Vagina (tissue), 2 donors: ENCODE data around the gene ZNF180. TPM values are rescaled to one million over a fixed set of nuclear protein-coding genes. Genes with fewer than 3 reads are reported as not detected.

ENCODE experiments used
- DNase-seq, 2 donors: peaks; one replicate each; pipeline ENCODE4 v3.0.0-alpha.2; 2017; ENCODE audit errors: extremely low spot score in 2 of 2
- H3K27ac ChIP-seq: fragments of 200-600 bp; sonication (generic); one replicate; pipeline ENCODE4 v1.5.1; 2019
- H3K27me3 ChIP-seq: fragments of 200-600 bp; sonication (generic); one replicate; pipeline ENCODE4 v1.5.1; 2019
- H3K36me3 ChIP-seq, 2 donors: fragments of 200-600 bp; sonication (generic); one replicate each; pipeline ENCODE4 v1.5.1; 2017 to 2019
- H3K4me1 ChIP-seq: fragments of 200-600 bp; sonication (generic); one replicate; pipeline ENCODE4 v1.5.1; 2019
- H3K4me3 ChIP-seq, 2 donors: fragments of 200-600 bp; sonication (generic); 1 replicate in 1 of 2; 2 replicates in 1 of 2; pipeline ENCODE4 v1.5.1; 2016 to 2019
- H3K9me3 ChIP-seq: fragments of 200-600 bp; sonication (generic); one replicate; pipeline ENCODE4 v1.5.1; 2019
- CTCF ChIP-seq, 3 experiments: fragments of 450-650 bp in 2 of 3; fragments of 200-600 bp in 1 of 3; sonication (generic) in 1 of 3; IDR thresholded peaks; one replicate each; pipeline ENCODE4 v1.5.1; 2017 to 2019; ENCODE audit warnings: antibody characterized with exemption in 3 of 3, mild to moderate bottlenecking in 2 of 3, moderate library complexity in 2 of 3
- POLR2A ChIP-seq, 2 donors: fragments of 450-650 bp; IDR thresholded peaks; one replicate each; pipeline ENCODE4 v1.6.1; 2017; ENCODE audit warnings: antibody characterized with exemption in 2 of 2, mild to moderate bottlenecking in 2 of 2, moderate library complexity in 2 of 2
- POLR2AphosphoS5 ChIP-seq, 2 donors: sonication (generic); formaldehyde crosslinking; IDR thresholded peaks; one replicate each; pipeline ENCODE4 v1.9.0; 2017; ENCODE audit warnings: antibody characterized with exemption in 2 of 2, mild to moderate bottlenecking in 2 of 2, low read depth in 1 of 2; ENCODE audit not compliant: insufficient read depth in 1 of 2
- intact Hi-C: fragments of 100-400 bp; cut with DNase I; formaldehyde crosslinking; loops from one replicate; pipeline ENCODE4 v1.15.1; 2023
- total RNA-seq: library from RNA; depleted of rRNA; stranded (reverse); fragments of >200 nt; gene quantifications from one replicate; pipeline ENCODE4 v1.2.3, GENCODE V29; 2016

ZNF180 gene
- total RNA-seq, 1 donor from 2014 or later, result 6.4 TPM

GRCh38 chr19:44530777-44531176, 30.5 kb upstream of the ZNF180 start:
- TF ChIP-seq POLR2A (IDR thresholded peaks at IDR 0.05) (no peak), CTCF (IDR thresholded peaks at IDR 0.05) (no peak), POLR2AphosphoS5 (IDR thresholded peaks at IDR 0.05; ENCODE audit: insufficient read depth in 1 of 2, low read depth in 1 of 2) (no peak)
- Histone ChIP-seq H3K27me3 (no peaks in the 10 kb centered on the region), H3K36me3 (no peaks in the 10 kb centered on the region), H3K4me3 (no peak overlapping the region), H3K9me3 (no peaks in the 10 kb centered on the region), H3K4me1 (no peaks in the 10 kb centered on the region), H3K27ac (no peak overlapping the region)
- intact Hi-C loops, result no loop called here
- no peak for DNase-seq

GRCh38 chr19:44529536-44529935, 29.2 kb upstream of the ZNF180 start, which contains the start of gene CEACAM20:
Gene CEACAM20, minus strand, starts transcription at chr19:44529675. Its CDS starts 166 bp downstream, at chr19:44529509.
- Histone ChIP-seq H3K9me3 (no peaks in the 10 kb centered on the region), H3K36me3 (no peaks in the 10 kb centered on the region), H3K27me3 (no peaks in the 10 kb centered on the region), H3K4me3 (no peak within 1 kb of the TSS), H3K4me1 (no peaks in the 10 kb centered on the region), H3K27ac (no peak within 1 kb of the TSS)
- intact Hi-C loops, result no loop called here
- no peak for DNase-seq
- TF ChIP-seq POLR2AphosphoS5 (IDR thresholded peaks at IDR 0.05; ENCODE audit: insufficient read depth in 1 of 2, low read depth in 1 of 2) (no peak), CTCF (IDR thresholded peaks at IDR 0.05) (no peak), POLR2A (IDR thresholded peaks at IDR 0.05) (no peak)

GRCh38 chr19:44527554-44527953, 27.2 kb upstream of the ZNF180 start:
- no peaks in the 10 kb centered on the region for H3K27me3 ChIP-seq
- no peak for DNase-seq

GRCh38 chr19:44525721-44526430, 25.6 kb upstream of the ZNF180 start:
- TF ChIP-seq POLR2A (IDR thresholded peaks at IDR 0.05) (no peak), POLR2AphosphoS5 (IDR thresholded peaks at IDR 0.05; ENCODE audit: insufficient read depth in 1 of 2, low read depth in 1 of 2) (no peak), CTCF (IDR thresholded peaks at IDR 0.05) (no peak)
- no peaks in the 10 kb centered on the region for H3K27me3 ChIP-seq
- H3K4me1 ChIP-seq, result no peaks in the 10 kb centered on the region
- no peak overlapping the region for H3K4me3 ChIP-seq
- H3K27ac ChIP-seq, result no peak overlapping the region
- no peak for DNase-seq
- intact Hi-C loops, result no loop called here
- H3K9me3 ChIP-seq, result no peaks in the 10 kb centered on the region
- no peaks in the 10 kb centered on the region for H3K36me3 ChIP-seq

More at GRCh38 chr19:44527554-44527953, 27.2 kb upstream of the ZNF180 start:
- no peak for TF ChIP-seq POLR2A (IDR thresholded peaks at IDR 0.05)
- no peak for TF ChIP-seq CTCF (IDR thresholded peaks at IDR 0.05)
- TF ChIP-seq POLR2AphosphoS5 (IDR thresholded peaks at IDR 0.05; ENCODE audit: insufficient read depth in 1 of 2, low read depth in 1 of 2), result no peak
- Histone ChIP-seq H3K4me3 (no peak overlapping the region), H3K4me1 (no peaks in the 10 kb centered on the region), H3K9me3 (no peaks in the 10 kb centered on the region), H3K27ac (no peak overlapping the region), H3K36me3 (no peaks in the 10 kb centered on the region)
- intact Hi-C loops, result no loop called here

- no peaks in the 10 kb centered on the region for H3K9me3 ChIP-seq
- TF ChIP-seq CTCF (IDR thresholded peaks at IDR 0.05), result no peak
- TF ChIP-seq POLR2AphosphoS5 (IDR thresholded peaks at IDR 0.05; ENCODE audit: insufficient read depth in 1 of 2, low read depth in 1 of 2), result no peak
- no peak for TF ChIP-seq POLR2A (IDR thresholded peaks at IDR 0.05)
- H3K4me3 ChIP-seq, result no peak overlapping the region
- H3K36me3 ChIP-seq, result no peaks in the 10 kb centered on the region
- H3K4me1 ChIP-seq, result no peaks in the 10 kb centered on the region
- no peaks in the 10 kb centered on the region for H3K27me3 ChIP-seq
- H3K27ac ChIP-seq, result no peak overlapping the region
- DNase-seq, result no peak
- intact Hi-C loops, result no loop called here
These were observed 21.0 kb upstream of the ZNF180 start for GRCh38 chr19:44521370-44521769.
